K562 (cell line): ENCODE data around the gene PRKAR2B. TPM values are rescaled to one million over a fixed set of nuclear protein-coding genes. Genes with fewer than 3 reads are reported as not detected.

Source experiments
- BACH1 ChIP-seq: fragments of 200-800 bp; sonication (Bioruptor generic); IDR thresholded peaks from 2 replicates; pipeline ENCODE4 v1.6.1; 2016; ENCODE audit warnings: missing genetic modification characterization, missing compliant biosample characterization
- BMI1 ChIP-seq: fragments of 150-350 bp; IDR thresholded peaks from 2 replicates; pipeline ENCODE4 v1.6.1; 2014; ENCODE audit warnings: low read length
- CBFB ChIP-seq: sonication (generic); formaldehyde crosslinking; IDR thresholded peaks from 2 replicates; pipeline ENCODE4 v1.4.0; 2020; ENCODE audit warnings: mild to moderate bottlenecking, missing genetic modification reagents
- CREM ChIP-seq: IDR thresholded peaks from 2 replicates; pipeline ENCODE4 v1.6.1; 2014; ENCODE audit warnings: antibody characterized with exemption, low read depth
- ETV6 ChIP-seq, 3 experiments: fragments of 150-350 bp in 1 of 3; sonication (generic) in 1 of 3; formaldehyde crosslinking in 1 of 3; IDR thresholded peaks; 2 replicates each; pipeline versions ENCODE4 v1.6.1 to v1.8.0; 2014 to 2022; ENCODE audit warnings: borderline replicate concordance in 2 of 3, low read depth in 2 of 3, antibody characterized with exemption in 1 of 3, low read length in 1 of 3, mild to moderate bottlenecking in 1 of 3, missing genetic modification reagents in 1 of 3
- FOXK2 ChIP-seq, 2 experiments: fragments of 450-650 bp; IDR thresholded peaks in 1 of 2; conservative IDR thresholded peaks in 1 of 2; 2 replicates each; pipeline ENCODE4 v1.6.1; 2016; ENCODE audit warnings: low read depth in 2 of 2, mild to moderate bottlenecking in 1 of 2
- FOXM1 ChIP-seq, 2 experiments: fragments of 450-650 bp in 1 of 2; sonication (generic) in 1 of 2; formaldehyde crosslinking in 1 of 2; IDR thresholded peaks; 2 replicates each; pipeline versions ENCODE4 v1.6.1 to v1.9.0; 2017 to 2022; ENCODE audit warnings: low read depth in 2 of 2, mild to moderate bottlenecking in 2 of 2, missing genetic modification reagents in 1 of 2, moderate library complexity in 1 of 2
- GABPA ChIP-seq: fragments of 200-800 bp; sonication (Bioruptor generic); conservative IDR thresholded peaks from 2 replicates; pipeline ENCODE4 v1.6.1; 2016; ENCODE audit warnings: low read depth, missing genetic modification characterization, missing compliant biosample characterization
- GATAD2A ChIP-seq: fragments of 450-650 bp; IDR thresholded peaks from 2 replicates; pipeline ENCODE4 v1.6.1; 2017
- MAFG ChIP-seq: fragments of 450-650 bp; conservative IDR thresholded peaks from 2 replicates; pipeline ENCODE4 v1.6.1; 2016; ENCODE audit warnings: missing genetic modification characterization, missing compliant biosample characterization
- MAZ ChIP-seq, 2 experiments: fragments of 450-650 bp in 1 of 2; sonication (generic) in 1 of 2; formaldehyde crosslinking; IDR thresholded peaks in 1 of 2; conservative IDR thresholded peaks in 1 of 2; 2 replicates each; pipeline versions ENCODE4 v1.4.0 to v1.5.0; 2020; ENCODE audit warnings: mild to moderate bottlenecking in 1 of 2, missing genetic modification reagents in 1 of 2
- MCM7 ChIP-seq, 2 experiments: fragments of 450-650 bp; IDR thresholded peaks; 2 replicates each; pipeline ENCODE4 v1.6.1; 2016 to 2018
- NELFE ChIP-seq: IDR thresholded peaks from 2 replicates; pipeline ENCODE4 v1.6.1; 2011; ENCODE audit warnings: mild to moderate bottlenecking; ENCODE audit not compliant: insufficient read depth, insufficient read length
- NEUROD1 ChIP-seq: fragments of 150-350 bp; IDR thresholded peaks from 2 replicates; pipeline ENCODE4 v1.6.1; 2014; ENCODE audit warnings: borderline replicate concordance, low read length, low read depth; ENCODE audit not compliant: partially characterized antibody
- STAT5B ChIP-seq: fragments of 250-450 bp; sonication (Bioruptor Pico); IDR thresholded peaks from 2 replicates; pipeline ENCODE4 v1.8.0; 2021; ENCODE audit warnings: mild to moderate bottlenecking, inconsistent platforms
- ZNF121 ChIP-seq: sonication (generic); formaldehyde crosslinking; conservative IDR thresholded peaks from 2 replicates; pipeline ENCODE4 v1.8.0; 2022; ENCODE audit warnings: missing genetic modification reagents
- ZNF124 ChIP-seq: sonication (generic); formaldehyde crosslinking; IDR thresholded peaks from 2 replicates; pipeline ENCODE4 v1.8.1; 2022; ENCODE audit warnings: missing genetic modification reagents
- ZNF253 ChIP-seq: fragments of 250-450 bp; sonication (Bioruptor Pico); conservative IDR thresholded peaks from 2 replicates; pipeline ENCODE4 v1.6.1; 2021; ENCODE audit warnings: mild to moderate bottlenecking
- ZNF274 ChIP-seq: IDR thresholded peaks from 2 replicates; pipeline ENCODE4 v1.6.1; 2011; ENCODE audit warnings: low read depth, mild to moderate bottlenecking, low read length, moderate library complexity, borderline replicate concordance
- ZNF764 ChIP-seq: fragments of 250-450 bp; sonication (Bioruptor Pico); IDR thresholded peaks from 2 replicates; pipeline ENCODE4 v1.4.0; 2020; ENCODE audit warnings: low read depth, mild to moderate bottlenecking, moderate library complexity
- ZNF77 ChIP-seq: fragments of 250-450 bp; sonication (Bioruptor Pico); IDR thresholded peaks from 2 replicates; pipeline ENCODE4 v1.5.0; 2020
- polyA plus RNA-seq, 8 experiments: library from polyadenylated mRNA; depleted of rRNA in 4 of 8; stranded (reverse) in 5 of 8; unstranded in 3 of 8; fragments of >200 nt; fragmentation: Nextera tagmentation in 2 of 8; fragmentation: Illumina TruSeq in 1 of 8; extraction: Ambion mirVana in 2 of 8; extraction: Trizol in 1 of 8; gene quantifications; 2 replicates each; pipeline versions ENCODE4 v1.2.1 to v1.2.3, GENCODE V29; 2011 to 2014; ENCODE audit warnings: inconsistent platforms in 1 of 8, missing spikeins in 1 of 8
- total RNA-seq, 7 experiments: library from RNA; depleted of rRNA in 6 of 7; stranded (reverse); fragments of >200 nt in 6 of 7; fragmentation: Illumina TruSeq in 2 of 7; extraction: Trizol in 2 of 7; gene quantifications; 2 replicates each; pipeline versions ENCODE4 v1.2.1 to v1.2.3, GENCODE V29; 2011 to 2021; ENCODE audit warnings: low replicate concordance in 1 of 7
- TF ChIP-seq, protein P1 (sequence below): sonication (generic); formaldehyde crosslinking; IDR thresholded peaks from 2 replicates; pipeline ENCODE4 v1.8.0; 2023; ENCODE audit warnings: missing genetic modification reagents, mild to moderate bottlenecking, borderline replicate concordance
- TF ChIP-seq, protein P2 (sequence below): sonication (generic); IDR thresholded peaks from 2 replicates; pipeline ENCODE4 v1.6.1; 2016

The PRKAR2B gene
- total and polyA plus RNA-seq, 9 of the 15 experiments (the other 6 are each of a cell fraction or from before 2014, with no cell fraction given), result 59.0 to 173 (median 129) TPM

DNA sequence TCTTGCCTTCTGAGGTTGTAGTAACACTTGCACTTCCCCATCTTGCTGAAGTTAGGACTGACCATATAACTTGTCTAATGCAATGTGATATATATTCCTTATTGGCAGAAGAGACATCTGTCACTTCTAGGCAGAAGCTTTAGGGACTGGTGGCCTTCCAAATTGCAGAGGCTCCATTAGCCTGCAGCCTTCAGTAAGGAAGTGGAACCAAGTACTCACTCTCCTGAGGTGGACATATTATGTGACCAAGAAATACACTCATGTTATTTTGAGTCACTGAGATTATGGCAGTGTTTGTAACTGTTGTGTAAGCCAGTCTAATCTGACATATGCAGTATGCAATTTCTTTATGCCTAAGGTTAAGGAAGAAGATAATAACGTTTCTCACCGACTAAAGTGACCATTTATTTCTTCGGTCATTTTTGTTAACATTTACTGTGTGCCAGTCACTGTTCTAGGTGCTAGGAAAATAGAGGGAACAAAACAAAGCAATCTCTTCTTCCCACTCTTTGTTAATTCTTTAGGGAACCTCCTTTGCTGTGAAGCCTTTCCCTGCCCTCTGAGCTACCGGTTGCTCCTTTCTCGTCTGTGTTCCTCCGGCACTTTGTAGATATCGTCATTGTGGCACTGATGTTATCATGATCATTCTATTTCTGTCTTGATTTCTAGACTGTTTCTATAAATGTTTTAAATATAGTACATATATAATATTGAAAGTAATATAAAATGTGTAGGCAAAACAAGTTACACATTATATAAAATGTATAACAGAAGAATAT, 71.4 kb downstream of the PRKAR2B start (continued):
- TF ChIP-seq MAFG (tag) (0 out of 2 replicates have a peak, but pooled peaks have one; percentile 3), ETV6 (IDR thresholded peaks at IDR 0.05; ENCODE audit: borderline replicate concordance in 1 of 2, low read depth in 2 of 2, low read length in 1 of 2) (no peak), ETV6 (CRISPR knock-in tag; IDR thresholded peaks at IDR 0.05; ENCODE audit: borderline replicate concordance) (no peak), ZNF274 (no peak), BACH1 (no peak), ZNF121 (CRISPR knock-in tag) (no peak), ZNF253 (CRISPR knock-in tag) (no peak), CBFB (CRISPR knock-in tag) (no peak), STAT5B (CRISPR knock-in tag) (no peak), ZNF764 (no peak), FOXM1 (IDR thresholded peaks at IDR 0.05; ENCODE audit: low read depth) (no peak; the same call in 1 of the 2 replicates), FOXM1 (CRISPR knock-in tag; IDR thresholded peaks at IDR 0.05; ENCODE audit: low read depth) (no peak), MAZ (CRISPR knock-in tag; conservative IDR thresholded peaks at IDR 0.05 in 1 of 2, IDR thresholded peaks at IDR 0.05 in 1 of 2) (0 out of 4 replicates have a peak, but pooled peaks of 1 of the 2 experiments have one; percentile 16), GATAD2A (no peak), ZNF77 (CRISPR knock-in tag) (no peak), ZNF124 (CRISPR knock-in tag) (no peak), NEUROD1 (no peak), CREM (no peak), MCM7 (IDR thresholded peaks at IDR 0.05) (no peak), GABPA (tag) (no peak), FOXK2 (conservative IDR thresholded peaks at IDR 0.05 in 1 of 2, IDR thresholded peaks at IDR 0.05 in 1 of 2; ENCODE audit: low read depth in 2 of 2) (no peak), BMI1 (no peak), NELFE (no peak)
- TF ChIP-seq, protein P1, sequence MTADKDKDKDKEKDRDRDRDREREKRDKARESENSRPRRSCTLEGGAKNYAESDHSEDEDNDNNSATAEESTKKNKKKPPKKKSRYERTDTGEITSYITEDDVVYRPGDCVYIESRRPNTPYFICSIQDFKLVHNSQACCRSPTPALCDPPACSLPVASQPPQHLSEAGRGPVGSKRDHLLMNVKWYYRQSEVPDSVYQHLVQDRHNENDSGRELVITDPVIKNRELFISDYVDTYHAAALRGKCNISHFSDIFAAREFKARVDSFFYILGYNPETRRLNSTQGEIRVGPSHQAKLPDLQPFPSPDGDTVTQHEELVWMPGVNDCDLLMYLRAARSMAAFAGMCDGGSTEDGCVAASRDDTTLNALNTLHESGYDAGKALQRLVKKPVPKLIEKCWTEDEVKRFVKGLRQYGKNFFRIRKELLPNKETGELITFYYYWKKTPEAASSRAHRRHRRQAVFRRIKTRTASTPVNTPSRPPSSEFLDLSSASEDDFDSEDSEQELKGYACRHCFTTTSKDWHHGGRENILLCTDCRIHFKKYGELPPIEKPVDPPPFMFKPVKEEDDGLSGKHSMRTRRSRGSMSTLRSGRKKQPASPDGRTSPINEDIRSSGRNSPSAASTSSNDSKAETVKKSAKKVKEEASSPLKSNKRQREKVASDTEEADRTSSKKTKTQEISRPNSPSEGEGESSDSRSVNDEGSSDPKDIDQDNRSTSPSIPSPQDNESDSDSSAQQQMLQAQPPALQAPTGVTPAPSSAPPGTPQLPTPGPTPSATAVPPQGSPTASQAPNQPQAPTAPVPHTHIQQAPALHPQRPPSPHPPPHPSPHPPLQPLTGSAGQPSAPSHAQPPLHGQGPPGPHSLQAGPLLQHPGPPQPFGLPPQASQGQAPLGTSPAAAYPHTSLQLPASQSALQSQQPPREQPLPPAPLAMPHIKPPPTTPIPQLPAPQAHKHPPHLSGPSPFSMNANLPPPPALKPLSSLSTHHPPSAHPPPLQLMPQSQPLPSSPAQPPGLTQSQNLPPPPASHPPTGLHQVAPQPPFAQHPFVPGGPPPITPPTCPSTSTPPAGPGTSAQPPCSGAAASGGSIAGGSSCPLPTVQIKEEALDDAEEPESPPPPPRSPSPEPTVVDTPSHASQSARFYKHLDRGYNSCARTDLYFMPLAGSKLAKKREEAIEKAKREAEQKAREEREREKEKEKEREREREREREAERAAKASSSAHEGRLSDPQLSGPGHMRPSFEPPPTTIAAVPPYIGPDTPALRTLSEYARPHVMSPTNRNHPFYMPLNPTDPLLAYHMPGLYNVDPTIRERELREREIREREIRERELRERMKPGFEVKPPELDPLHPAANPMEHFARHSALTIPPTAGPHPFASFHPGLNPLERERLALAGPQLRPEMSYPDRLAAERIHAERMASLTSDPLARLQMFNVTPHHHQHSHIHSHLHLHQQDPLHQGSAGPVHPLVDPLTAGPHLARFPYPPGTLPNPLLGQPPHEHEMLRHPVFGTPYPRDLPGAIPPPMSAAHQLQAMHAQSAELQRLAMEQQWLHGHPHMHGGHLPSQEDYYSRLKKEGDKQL, result no peak
- TF ChIP-seq, protein P2, sequence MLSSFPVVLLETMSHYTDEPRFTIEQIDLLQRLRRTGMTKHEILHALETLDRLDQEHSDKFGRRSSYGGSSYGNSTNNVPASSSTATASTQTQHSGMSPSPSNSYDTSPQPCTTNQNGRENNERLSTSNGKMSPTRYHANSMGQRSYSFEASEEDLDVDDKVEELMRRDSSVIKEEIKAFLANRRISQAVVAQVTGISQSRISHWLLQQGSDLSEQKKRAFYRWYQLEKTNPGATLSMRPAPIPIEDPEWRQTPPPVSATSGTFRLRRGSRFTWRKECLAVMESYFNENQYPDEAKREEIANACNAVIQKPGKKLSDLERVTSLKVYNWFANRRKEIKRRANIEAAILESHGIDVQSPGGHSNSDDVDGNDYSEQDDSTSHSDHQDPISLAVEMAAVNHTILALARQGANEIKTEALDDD, result peak; percentile 74
